VCaP (cell line): ENCODE measurements around the gene MYO5C.

Source experiments
- H3K27ac ChIP-seq: fragments of 450-650 bp; 2 replicates; pipeline ENCODE4 v1.5.1; 2017
- CTCF ChIP-seq: fragments of 450-650 bp; conservative IDR thresholded peaks from 2 replicates; pipeline ENCODE4 v1.5.1; 2017; ENCODE audit warnings: mild to moderate bottlenecking, moderate library complexity

MYO5C gene

DNA sequence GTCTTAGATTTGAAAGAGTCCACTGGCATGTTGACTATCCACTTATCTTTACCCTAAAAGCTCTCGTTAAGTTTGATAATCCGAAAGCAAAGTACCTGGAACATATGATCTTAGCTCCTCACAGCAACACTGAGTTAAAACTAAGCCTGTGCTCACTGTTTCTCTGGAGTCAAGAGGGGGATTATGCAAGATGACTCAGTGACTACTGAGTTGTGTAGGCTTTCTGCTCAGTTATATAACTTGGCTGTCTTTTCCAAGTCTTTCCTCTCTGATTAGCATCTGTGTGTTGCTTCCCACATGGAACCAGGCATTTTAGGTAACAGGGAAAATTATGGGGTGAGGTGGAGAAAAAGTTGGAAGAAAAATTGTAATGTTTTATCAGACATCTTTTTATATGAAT lies 31.2 kb upstream of the MYO5C start:
- TF ChIP-seq CTCF: no peak
- H3K27ac ChIP-seq: no peak overlapping the region

- no peak for TF ChIP-seq CTCF
Observed at GRCh38 chr15:52324109-52324508, 28.5 kb upstream of the MYO5C start.

DNA sequence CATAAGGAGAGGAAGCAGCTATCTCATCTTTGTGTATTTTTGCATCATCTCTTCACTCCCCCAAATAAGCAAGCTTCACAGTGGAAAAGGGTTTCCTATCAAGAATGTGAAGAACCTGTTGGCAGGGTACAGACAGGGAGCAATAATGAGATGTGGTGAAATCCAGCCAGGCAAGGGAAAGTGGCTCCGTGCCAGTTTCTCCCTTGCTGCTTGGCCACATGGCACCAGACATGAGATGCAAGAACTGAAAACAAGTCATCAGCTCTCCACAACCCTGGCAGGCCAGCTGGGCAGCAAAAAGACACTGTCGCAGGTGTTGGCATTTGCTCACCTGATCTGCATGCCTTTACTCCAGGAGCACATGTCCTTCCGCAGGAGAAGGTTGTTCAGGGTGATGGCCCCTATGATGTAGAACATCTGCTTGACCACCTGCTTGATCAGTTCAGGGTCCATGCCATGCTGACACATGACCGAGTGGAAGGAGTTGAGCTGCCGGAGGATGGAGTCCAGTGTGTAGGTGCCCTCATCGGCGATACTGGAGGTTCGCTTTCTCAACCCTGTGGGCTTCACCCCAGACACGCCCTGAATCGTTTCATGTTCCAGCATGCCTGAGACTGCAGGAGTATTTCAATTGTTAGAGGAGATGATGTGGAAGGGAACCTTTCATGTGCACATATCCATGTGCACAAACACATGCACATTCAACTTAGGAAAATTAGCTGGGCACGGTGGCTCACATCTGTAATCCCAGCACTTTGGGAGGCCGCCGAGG lies 23.3 kb upstream of the MYO5C start:
- no peak for TF ChIP-seq CTCF
- H3K27ac ChIP-seq: no peak overlapping the region

More at GRCh38 chr15:52324109-52324508, 28.5 kb upstream of the MYO5C start:
- H3K27ac ChIP-seq: no peak overlapping the region

GRCh38 chr15:52317688-52318087 lies 22.1 kb upstream of the MYO5C start:
- no peak overlapping the region for H3K27ac ChIP-seq
- TF ChIP-seq CTCF: no peak

DNA sequence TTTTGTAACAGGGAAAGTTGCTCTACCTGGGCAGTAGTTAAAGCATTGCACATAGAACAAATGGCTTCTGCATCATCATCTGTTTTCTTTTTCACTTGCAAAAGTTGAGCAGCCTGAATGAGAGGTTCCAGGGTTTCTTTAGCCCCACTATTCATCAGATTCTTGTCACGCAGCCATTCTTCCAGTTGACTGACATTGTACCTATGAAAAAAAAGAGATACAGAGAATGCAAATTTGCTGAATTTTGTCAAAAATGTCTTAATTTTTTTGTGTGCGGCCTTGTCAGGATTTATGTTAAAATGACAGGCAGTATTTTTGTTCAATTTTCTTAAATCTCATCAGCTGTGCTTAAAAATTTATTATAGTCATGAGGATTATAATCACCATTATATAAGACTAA lies 21.4 kb upstream of the MYO5C start:
- no peak overlapping the region for H3K27ac ChIP-seq
- no peak for TF ChIP-seq CTCF

- TF ChIP-seq CTCF: no peak
- H3K27ac ChIP-seq: no peak overlapping the region
Observed at GRCh38 chr15:52309154-52309548, 13.5 kb upstream of the MYO5C start.

DNA sequence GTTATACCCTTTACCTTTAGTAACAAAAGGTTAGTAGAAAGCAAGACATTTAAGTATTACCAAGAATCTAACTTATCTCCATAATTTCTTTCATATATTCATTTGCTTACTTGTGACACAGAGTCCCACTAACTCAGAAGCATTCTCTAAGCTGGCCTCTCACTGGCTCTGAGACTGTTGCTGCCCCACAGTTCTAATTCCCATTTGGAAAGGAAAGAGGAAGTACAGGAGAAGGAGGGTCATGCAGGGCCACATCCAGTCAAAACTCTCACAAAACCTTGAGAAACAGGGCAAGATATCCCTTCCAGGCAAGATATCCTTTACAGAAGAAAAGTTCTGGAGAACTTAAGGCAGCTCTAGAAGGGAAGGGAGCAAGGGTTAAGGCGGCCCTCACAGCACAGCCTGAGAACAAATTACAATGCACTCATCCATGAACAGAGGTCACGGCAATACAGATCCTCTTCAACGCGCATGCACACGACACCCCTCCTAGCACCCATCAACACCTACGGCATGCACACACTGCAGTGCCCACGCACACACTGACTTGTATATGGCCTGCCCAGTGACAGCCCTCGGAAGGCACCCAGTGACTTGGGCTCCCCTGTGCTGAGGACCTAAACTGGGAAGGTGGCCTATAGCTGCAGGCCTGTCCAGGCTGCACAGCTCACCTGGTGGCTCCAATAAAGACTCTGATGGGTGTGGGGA lies 13.0 kb upstream of the MYO5C start:
- H3K27ac ChIP-seq: no peak overlapping the region
- TF ChIP-seq CTCF: no peak
